GM10248 (cell line): ENCODE data around the gene CDCA4.

ENCODE experiments used
- CTCF ChIA-PET: fragments of 300-600 bp; sonication (Branson Sonifier 250); formaldehyde crosslinking; extraction: SDS; loops from one replicate; lab custom pipeline; 2021; ENCODE audit warnings: antibody characterized with exemption; lab: Yijun Ruan, JAX
- POLR2A ChIA-PET: fragments of 350-650 bp; sonication (Branson Sonifier 250); formaldehyde crosslinking; extraction: SDS; loops from one replicate; lab custom pipeline; 2020; ENCODE audit warnings: antibody characterized with exemption; lab: Yijun Ruan, JAX
- DNase-seq: peaks from one replicate; pipeline ENCODE4 v3.0.0; 2012; ENCODE audit errors: extremely low spot score
- CTCF ChIP-seq: IDR thresholded peaks from 2 replicates; pipeline ENCODE4 v1.5.1; 2012; ENCODE audit warnings: mild to moderate bottlenecking, low read depth; ENCODE audit errors: extremely low read depth, missing control alignments, control extremely low read depth

Gene CDCA4

GRCh38 chr14:104967386-104968152, 53.3 kb downstream of the CDCA4 start:
- ChIA-PET POLR2A (no interaction called here), CTCF (interaction anchor here (0.9 to 2.0 kb wide), 2 partner anchors 8 to 123 kb away, joined by 4 to 8 read pairs; no protein-coding TSS in a partner anchor)
- DNase-seq = no peak
- TF ChIP-seq CTCF = no peak

GRCh38 chr14:104966981-104967385, 53.9 kb downstream of the CDCA4 start:
- ChIA-PET CTCF (interaction anchor here (0.9 to 2.0 kb wide), 2 partner anchors 8 to 123 kb away, joined by 4 to 8 read pairs; no protein-coding TSS in a partner anchor), POLR2A (no interaction called here)

GRCh38 chr14:104966261-104966865, 54.5 kb downstream of the CDCA4 start:
- no peak for TF ChIP-seq CTCF
- ChIA-PET CTCF (interaction anchor here (2.0 kb wide), 1 partner anchor 9 kb away, joined by 8 read pairs; no protein-coding TSS in a partner anchor), POLR2A (no interaction called here)
- no peak for DNase-seq

More at GRCh38 chr14:104966981-104967385, 53.9 kb downstream of the CDCA4 start:
- no peak for TF ChIP-seq CTCF
- no peak for DNase-seq

GRCh38 chr14:104965561-104966231, 55.2 kb downstream of the CDCA4 start:
- no peak for TF ChIP-seq CTCF
- ChIA-PET POLR2A (no interaction called here), CTCF (interaction anchor here (1.2 to 3.0 kb wide), 2 partner anchors 9 to 69 kb away, joined by 3 to 17 read pairs; no protein-coding TSS in a partner anchor)
- DNase-seq = no peak

GRCh38 chr14:104964546-104964945, 56.3 kb downstream of the CDCA4 start:
- CTCF ChIA-PET = interaction anchor here (0.8 to 3.0 kb wide), 5 partner anchors 10 to 196 kb away, joined by 3 to 17 read pairs (median 4); no protein-coding TSS in a partner anchor
- POLR2A ChIA-PET = no interaction called here
- TF ChIP-seq CTCF = no peak
- DNase-seq = no peak
